Activated CD8-positive, alpha-beta memory T cell treated with anti-CD3 and anti-CD28 coated beads for 36 hours (primary cell): ENCODE results near the gene AMN. TPM values are rescaled to one million over a fixed set of nuclear protein-coding genes. Genes with fewer than 3 reads are reported as not detected.

ENCODE experiments used
- CTCF ChIA-PET: fragments of 350-600 bp; sonication (Branson Sonifier 250); formaldehyde crosslinking; loops from one replicate; lab custom pipeline; 2021; ENCODE audit warnings: antibody characterized with exemption; lab: Charles Lee
- POLR2A ChIA-PET: fragments of 350-600 bp; sonication (Branson Sonifier 250); formaldehyde crosslinking; loops from one replicate; lab custom pipeline; 2021; ENCODE audit warnings: antibody characterized with exemption; lab: Charles Lee
- total RNA-seq, 2 experiments: library from RNA; stranded (reverse); gene quantifications; one replicate each; pipeline ENCODE4 v1.2.3, GENCODE V29; 2021

Gene AMN
- total RNA-seq, 2 experiments from 2014 or later = 0.71 to 0.72 TPM

DNA sequence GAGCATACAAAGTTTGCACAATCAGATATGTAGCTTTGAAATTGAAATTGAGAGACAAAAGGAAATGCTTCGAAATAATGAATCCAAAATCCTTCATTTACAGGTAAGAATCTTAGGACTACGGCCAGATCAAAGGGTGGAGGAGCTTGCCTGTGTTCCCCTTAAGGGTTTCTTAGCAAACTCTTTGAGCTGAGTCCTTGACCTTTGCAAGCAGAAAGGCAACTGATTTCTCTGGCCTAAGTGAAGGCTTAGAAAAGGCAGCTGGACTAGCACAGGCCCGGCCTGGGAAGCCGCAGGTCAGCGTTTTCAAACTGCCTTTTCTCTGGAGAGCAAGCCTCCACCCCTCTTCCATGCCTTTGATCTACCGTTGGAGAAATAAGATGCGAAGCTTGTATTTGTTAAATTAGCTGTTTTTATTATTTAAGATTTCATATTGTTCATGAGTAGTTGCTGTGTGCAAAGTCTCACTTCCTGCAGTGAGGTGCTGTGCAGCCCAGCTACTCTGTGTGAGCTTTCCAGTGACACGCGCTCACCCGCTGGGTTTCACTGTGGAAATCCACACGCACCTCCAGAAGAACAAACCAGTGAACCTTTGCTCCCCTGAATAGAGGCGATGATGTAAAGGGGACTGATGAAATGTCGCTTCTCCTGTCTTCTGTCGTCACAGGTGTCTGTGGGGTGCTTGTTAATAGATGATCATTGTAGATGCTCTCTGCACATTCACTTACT lies 25.0 kb upstream of the AMN start:
- POLR2A ChIA-PET = interaction anchor here (0.5 kb wide), 1 partner anchor 18 kb away, joined by 3 read pairs; no protein-coding TSS in a partner anchor
- CTCF ChIA-PET = interaction anchor here (1.3 kb wide), 1 partner anchor 18 kb away, joined by 3 read pairs; no protein-coding TSS in a partner anchor

DNA sequence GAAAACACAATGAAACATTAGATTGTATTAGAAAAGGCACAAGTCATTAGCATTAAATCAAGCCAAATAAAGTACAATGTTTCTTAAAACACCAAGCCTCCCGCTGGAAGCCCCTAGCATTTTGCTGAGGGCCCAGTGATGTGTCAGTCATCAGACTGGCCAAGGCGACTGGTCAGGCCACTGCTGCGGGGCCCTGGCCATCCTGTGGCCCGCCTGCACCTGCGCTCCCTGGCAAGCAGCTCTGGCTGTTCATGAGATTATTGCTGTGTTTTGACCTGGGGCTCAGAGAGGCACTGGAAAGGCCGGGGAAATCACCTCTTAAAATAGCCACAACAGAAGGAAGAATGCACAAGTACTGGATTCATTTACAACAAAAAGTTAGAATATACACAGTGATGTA lies 24.2 kb upstream of the AMN start:
- CTCF ChIA-PET = no interaction called here
- POLR2A ChIA-PET = no interaction called here

DNA sequence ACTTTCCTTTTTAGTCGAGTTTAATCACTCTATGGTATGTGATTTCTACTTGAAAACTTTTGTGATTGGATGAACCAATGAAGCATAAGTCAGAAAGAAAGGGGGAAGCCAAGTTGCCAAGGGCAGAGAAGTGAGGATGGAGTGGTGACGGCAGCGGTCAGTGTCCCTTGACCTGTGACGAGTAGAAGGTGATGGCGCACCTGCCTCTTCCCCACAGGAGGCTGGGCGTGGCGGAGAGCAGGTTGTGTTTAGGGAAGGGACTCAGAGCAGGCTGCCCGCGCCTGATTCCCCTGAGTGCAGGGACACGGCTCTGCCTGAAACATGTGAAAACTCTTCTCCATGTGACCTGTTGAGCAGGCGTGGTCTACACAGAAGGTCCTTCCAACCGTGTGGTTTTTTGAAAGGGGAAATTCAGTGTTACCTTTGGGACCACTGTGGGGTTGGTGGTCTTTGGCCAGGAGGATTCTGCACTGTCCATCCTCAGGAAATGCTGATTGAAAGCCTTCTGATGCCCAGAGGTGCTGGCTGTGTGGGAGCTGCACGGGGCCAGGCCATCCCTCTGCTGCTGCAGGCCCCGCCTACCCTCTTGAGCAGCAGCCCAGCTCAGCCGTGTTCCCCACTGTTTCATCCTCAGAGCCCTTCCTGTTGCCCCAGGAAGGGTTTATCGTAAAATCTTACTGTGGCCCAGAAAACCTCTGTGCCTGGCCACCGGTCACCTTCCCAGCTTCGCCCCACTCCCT lies 23.5 kb upstream of the AMN start:
- ChIA-PET CTCF (interaction anchor here (0.6 kb wide), 1 partner anchor 528 kb away, joined by 3 read pairs; no protein-coding TSS in a partner anchor), POLR2A (no interaction called here)

- ChIA-PET CTCF (interaction anchor here (0.6 to 0.7 kb wide), 2 partner anchors 400 to 528 kb away, joined by 3 read pairs; no protein-coding TSS in a partner anchor), POLR2A (no interaction called here)
Measured at GRCh38 chr14:102899516-102899900, 23.0 kb upstream of the AMN start.

GRCh38 chr14:102900631-102901571 lies 21.6 kb upstream of the AMN start:
- ChIA-PET CTCF (no interaction called here), POLR2A (no interaction called here)

GRCh38 chr14:102901633-102902032 lies 20.8 kb upstream of the AMN start:
- CTCF ChIA-PET = no interaction called here

DNA sequence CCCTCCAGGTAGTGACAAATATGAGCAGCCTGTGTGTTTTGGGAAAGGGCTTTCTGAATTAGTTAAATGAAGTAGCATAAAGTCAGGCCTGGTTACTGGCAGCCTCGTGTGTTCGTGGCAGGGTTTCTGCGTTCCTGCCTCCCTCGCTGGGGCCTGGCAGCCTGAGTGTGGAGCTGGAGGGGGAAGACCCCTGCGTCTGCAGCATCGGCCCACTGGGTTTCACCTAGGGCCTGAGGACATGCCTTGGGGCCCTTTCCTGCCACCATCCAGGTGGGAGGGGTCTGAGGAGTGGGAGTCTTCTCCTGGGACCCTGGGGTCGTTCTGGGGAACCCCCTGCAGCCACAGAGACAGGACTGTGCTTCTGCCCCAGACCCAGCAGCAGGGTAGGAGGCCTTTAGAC lies 20.4 kb upstream of the AMN start:
- POLR2A ChIA-PET = no interaction called here

More at GRCh38 chr14:102901633-102902032, 20.8 kb upstream of the AMN start:
- POLR2A ChIA-PET = no interaction called here

GRCh38 chr14:102902523-102903247 lies 19.8 kb upstream of the AMN start:
- ChIA-PET CTCF (interaction anchor here (0.5 to 0.6 kb wide), 2 partner anchors 10 to 142 kb away, joined by 3 read pairs; no protein-coding TSS in a partner anchor), POLR2A (no interaction called here)

More for the DNA sequence above, 20.4 kb upstream of the AMN start:
- CTCF ChIA-PET = no interaction called here

- POLR2A ChIA-PET = no interaction called here
- CTCF ChIA-PET = interaction anchor here (0.5 kb wide), 1 partner anchor 10 kb away, joined by 3 read pairs; no protein-coding TSS in a partner anchor
Measured at GRCh38 chr14:102903248-102903888, 19.1 kb upstream of the AMN start.

GRCh38 chr14:102903889-102904512 lies 18.5 kb upstream of the AMN start:
- ChIA-PET CTCF (no interaction called here), POLR2A (no interaction called here)

DNA sequence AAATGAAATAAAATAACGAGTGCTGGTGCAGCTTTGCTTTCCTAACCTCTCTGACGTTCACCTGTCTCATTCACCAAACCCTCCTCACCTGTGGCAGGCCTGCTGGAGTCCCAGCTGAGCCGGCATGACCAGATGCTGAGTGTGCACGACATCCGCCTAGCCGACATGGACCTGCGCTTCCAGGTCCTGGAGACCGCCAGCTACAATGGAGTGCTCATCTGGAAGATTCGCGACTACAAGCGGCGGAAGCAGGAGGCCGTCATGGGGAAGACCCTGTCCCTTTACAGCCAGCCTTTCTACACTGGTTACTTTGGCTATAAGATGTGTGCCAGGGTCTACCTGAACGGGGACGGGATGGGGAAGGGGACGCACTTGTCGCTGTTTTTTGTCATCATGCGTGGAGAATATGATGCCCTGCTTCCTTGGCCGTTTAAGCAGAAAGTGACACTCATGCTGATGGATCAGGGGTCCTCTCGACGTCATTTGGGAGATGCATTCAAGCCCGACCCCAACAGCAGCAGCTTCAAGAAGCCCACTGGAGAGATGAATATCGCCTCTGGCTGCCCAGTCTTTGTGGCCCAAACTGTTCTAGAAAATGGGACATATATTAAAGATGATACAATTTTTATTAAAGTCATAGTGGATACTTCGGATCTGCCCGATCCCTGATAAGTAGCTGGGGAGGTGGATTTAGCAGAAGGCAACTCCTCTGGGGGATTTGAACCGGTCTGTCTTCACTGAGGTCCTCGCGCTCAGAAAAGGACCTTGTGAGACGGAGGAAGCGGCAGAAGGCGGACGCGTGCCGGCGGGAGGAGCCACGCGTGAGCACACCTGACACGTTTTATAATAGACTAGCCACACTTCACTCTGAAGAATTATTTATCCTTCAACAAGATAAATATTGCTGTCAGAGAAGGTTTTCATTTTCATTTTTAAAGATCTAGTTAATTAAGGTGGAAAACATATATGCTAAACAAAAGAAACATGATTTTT lies 17.1 kb upstream of the AMN start:
- ChIA-PET POLR2A (no interaction called here), CTCF (no interaction called here)

DNA sequence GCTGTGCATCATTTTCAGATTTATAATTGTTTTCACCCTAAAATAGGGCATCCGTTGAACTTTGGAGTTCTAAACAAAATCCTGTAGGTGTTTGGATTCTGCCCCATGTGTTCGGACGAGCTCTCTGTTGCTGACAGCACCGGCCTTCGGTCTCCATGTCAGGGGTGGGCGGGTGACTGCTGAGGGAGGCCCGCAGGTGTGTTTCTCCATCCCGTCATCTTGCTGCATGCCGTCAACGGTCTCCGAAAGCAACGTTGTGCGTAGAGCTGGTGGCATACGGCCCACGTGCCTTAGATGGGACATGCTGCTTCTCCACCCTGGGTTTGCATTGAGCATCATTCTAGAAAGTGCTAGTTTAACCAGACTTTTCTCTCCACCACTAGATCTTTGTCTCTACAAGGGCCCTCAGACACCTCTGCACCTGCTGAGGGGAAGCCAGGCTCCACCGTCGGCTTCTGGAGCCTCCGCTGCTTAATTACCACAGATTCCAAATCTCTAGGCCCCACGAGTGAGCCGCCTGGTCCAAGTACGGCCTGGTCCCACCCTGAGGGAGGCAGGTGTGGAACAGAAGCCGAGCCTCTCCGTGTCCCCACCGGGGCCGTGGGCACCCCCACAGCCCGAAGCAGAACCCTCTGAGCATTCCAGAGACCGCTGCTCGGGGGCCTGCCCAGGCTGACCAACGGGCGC lies 15.7 kb upstream of the AMN start:
- ChIA-PET POLR2A (no interaction called here), CTCF (interaction anchor here (0.5 kb wide), 1 partner anchor 61 kb away, joined by 3 read pairs; no protein-coding TSS in a partner anchor)

DNA sequence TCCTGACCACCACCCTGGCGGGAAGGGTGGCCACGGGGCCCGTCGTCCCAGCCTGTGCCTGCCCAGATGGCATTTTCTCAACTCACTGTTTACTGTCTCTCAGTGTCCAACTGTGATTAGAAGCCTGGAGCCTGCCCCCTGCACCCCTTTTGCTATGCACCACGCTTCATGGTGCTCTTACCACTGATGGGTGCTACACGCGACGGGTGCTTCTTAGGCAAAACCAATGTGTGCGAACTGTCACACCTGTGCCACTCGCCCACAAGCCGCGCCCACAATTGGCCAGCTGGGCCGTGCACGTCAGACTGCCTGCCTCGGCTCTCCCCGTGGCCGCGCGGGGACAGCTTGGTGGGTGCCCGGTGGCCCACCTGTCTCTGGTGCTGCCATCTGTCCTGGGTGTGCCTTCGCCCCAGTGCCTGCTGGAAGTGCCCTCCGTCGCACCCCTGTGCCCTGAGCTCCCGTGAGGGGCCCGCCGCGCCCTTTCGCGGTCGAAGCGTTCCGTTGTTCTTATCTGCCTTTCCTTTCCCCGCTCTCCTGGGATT lies 15.1 kb upstream of the AMN start:
- POLR2A ChIA-PET = no interaction called here
- CTCF ChIA-PET = no interaction called here

GRCh38 chr14:102907980-102908730 lies 14.3 kb upstream of the AMN start:
- CTCF ChIA-PET = no interaction called here
- POLR2A ChIA-PET = no interaction called here

GRCh38 chr14:102908766-102909455 lies 13.6 kb upstream of the AMN start:
- CTCF ChIA-PET = no interaction called here
- POLR2A ChIA-PET = no interaction called here
